EL (cell line): ENCODE data around the gene TPO.

Source experiments
- DNase-seq: peaks from one replicate; pipeline ENCODE4 v3.0.0-alpha.2; 2016

The TPO gene

DNA sequence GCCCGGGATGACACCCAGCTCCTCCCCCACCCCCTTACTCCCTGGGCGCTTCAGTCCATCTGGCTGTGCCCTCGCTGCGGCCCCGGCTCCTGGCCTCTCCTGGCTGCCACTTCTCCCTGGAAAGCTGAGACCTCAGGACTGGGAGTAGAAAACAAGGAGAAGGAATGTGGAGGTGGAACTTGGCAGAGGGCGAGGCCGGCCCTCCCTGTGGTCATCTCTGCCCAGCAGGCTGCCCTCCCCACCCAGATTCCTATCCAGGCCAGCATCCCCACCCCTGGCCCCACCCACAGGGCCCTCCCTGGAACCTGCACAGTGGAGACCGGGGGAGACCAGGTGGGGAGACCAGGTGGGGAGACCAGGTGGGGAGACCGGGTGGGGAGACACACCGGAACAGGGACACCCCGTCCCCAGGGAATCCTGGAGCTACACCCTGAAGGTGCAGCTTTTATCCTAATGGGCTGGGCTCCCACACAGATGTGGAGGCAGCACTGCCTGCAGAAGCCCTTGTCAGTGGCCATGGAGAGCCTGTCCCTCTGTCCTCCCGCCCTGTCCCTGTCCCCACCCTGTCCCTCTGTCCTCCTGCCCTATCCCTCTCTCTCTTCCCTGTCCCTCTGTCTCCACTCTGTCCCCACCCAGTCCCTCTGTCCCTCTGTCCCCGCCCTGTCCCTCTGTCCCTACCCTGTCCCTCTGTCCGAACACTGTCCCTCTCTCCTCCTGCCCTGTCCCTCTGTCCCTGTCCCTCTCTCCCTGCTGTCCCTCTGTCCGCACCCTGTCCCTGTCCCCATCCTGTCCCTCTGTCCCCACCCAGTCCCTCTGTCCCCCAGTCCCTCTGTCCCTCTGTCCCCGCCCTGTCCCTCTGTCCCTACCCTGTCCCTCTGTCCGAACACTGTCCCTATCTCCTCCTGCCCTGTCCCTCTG is 173.9 kb downstream of the TPO start:
- DNase-seq, result peak; percentile 20

DNA sequence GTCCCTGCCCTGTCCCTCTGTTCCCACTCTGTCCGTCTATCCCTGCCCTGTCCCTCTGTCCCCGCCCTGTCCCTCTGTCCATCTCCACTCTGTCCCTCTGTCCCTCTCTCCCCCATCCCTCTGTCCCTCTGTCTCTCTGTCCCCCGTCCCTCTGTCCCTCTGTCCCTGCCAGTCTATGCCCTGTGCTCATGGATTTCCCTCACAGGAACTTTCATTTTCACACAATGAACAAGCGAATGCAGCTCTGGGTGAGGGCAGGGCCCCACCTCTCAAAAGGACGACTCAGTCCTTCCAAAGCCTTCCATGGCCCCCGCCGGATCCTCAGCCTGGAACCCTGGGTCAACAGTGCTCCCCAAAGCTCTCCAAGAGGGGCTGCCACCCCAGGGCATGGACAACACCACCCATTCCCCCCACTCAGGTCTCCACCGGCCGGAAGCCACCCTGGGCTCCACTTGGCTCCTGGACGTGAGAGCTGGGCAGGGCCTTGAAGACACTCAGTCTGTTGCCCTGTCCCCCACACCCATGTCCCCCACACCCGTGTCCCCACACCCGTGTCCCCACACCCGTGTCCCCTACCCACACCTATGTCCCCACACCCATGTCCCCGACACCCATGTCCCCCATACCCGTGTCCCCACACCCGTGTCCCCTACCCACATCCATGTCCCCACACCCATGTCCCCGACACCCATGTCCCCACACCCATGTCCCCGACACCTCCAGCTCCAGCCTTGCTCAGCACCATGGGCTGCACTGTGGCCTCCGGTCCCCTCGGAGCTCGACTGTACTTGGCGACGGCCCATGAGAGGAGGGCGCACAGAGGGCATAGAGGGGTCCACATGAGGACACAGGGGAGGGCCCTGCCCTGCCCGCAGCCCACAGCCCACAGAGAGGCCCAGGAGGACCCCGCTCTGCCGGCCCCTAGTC is 175.1 kb downstream of the TPO start:
- DNase-seq, result no peak

DNA sequence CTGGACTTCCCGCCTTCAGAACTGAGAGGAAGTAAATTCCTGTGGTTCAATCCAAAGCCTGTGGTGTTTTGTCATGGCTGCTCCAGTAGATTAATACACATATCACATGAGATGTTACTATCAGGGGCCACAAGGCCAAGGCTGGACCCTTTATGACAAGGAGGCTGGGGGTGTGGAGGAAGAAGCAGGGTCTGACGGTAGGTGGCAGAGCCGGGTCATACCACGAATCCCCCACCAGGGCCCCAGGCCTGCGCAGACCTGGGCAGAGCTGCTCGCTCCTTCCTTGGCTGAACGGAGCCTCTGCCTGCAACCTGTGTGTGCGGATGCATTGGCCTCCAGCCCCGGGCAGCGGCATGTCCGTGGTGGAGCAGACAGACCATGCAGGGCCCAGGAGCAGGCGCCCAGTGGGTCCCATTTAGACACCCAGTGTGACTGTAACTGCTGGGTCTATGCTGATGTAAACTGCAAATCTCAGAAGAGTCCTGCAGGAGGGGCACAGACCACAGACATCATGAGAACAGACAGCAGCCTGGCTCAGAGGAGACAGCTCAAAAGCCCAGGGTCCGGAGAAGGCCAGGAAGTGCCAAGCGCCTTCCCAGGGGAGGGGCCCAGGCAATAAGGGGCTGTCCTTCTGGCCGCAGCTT is 175.8 kb downstream of the TPO start:
- peak; percentile 64 for DNase-seq

DNA sequence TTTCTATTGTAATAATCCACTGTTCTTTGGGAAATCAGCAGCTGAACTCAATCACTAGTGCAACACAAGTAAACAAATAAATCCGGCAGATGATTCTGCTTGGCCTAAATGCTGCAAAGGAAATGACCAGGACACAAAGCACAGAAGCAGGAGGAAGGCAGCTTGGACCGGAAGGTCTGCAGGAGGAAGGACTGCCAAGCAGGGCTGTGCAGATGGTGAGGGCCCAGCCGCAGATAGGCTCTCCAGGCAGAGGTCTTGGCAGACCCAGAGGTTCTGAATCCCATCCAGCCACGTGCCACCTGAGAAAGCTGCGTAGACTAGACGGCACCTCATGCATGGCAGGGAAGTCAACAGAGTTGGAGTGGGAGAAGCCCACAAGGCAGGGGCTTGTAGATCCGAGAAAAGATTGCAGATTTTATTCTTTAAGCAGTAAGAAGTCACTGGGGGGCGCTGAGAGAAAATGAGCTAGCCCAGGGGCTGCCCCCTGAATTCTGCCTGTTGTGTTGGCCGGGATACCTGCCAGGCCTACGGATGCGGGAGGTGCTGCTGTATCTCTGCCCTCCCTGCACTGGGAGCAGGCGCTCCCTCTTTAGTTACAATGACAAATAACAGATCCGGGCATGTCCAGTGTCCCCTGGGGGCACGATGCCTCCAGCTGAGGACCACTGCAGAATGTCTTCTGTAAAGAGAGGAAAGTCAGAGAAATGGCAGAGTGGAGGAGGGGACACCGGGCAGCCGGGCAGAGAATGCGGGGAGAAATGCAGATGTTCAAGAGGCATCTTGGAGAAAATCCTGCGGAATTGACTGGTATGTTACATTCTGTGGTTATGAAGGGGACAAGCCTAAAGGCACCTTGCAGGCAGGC is 177.6 kb downstream of the TPO start:
- no peak for DNase-seq

DNA sequence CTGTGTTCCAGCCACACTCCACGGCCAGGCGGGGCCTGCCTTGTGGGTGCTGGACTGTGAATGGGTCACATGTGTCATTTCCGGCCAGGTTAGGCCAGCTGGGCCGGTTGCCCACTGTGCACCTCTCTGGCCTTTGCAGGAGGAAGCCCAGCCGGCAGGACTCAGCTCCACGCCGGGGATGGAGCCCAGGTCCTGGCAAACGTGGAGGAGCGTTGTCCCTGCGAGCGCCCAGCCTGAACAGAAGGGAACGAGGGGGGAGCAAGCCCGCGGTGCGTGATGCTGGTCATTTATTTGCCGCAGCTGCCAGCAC is 178.2 kb downstream of the TPO start:
- DNase-seq, result no peak
